ENCODE data around the gene ERN1. TPM values are rescaled to one million over a fixed set of nuclear protein-coding genes. Genes with fewer than 3 reads are reported as not detected.

The ERN1 gene
- total RNA-seq, 1 donor from 2014 or later = 16.7 TPM

DNA sequence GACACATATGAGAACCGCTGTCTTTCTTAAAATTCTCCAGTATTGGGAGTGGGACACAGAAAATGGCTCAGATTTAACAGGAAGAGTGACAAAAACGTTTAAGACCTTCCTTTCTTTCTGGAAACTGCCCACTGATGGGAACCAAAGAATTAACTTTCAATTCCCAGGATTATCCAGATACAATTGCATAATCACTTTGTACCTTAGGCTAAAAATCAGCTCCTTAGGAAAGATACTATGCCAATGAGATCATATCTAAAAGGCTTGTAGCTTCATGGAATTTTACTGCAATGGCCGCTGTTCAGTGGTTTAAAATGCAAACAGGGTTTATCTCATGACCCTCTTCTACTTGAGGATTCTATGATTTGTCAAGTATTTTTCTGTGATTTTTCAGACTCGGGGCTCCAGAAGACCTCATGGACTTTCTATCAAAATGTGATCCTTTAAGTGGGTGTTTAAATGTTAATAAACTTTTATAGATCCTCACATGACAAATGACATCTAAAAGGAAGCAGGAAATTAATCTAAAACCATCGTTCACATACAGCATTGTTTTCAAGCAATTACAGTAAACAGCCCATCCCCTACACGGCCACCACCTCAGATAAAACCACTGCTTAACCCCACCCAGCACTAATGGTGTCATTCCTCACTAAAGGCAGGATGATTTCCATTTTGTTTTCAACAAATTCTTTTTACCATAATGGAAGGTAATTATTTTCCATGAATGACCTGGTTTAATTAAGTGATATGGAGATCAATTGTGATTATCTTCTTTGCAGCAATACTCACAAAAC is 31.6 kb upstream of the ERN1 start:
- Mint-ChIP-seq H3K27me3 (ENCODE audit: unreplicated experiment) (peaks cover 3% of the 10 kb centered on the region), H3K4me1 (ENCODE audit: unreplicated experiment) (peaks cover 12% of the 10 kb centered on the region), H3K36me3 (ENCODE audit: low read depth, unreplicated experiment) (peaks cover 4% of the 10 kb centered on the region), H3K4me3 (ENCODE audit: unreplicated experiment) (no peak overlapping the region), H3K27ac (ENCODE audit: unreplicated experiment) (no peak overlapping the region), H3K9me3 (ENCODE audit: unreplicated experiment) (no peaks in the 10 kb centered on the region)
- TF ChIP-seq, protein P1, sequence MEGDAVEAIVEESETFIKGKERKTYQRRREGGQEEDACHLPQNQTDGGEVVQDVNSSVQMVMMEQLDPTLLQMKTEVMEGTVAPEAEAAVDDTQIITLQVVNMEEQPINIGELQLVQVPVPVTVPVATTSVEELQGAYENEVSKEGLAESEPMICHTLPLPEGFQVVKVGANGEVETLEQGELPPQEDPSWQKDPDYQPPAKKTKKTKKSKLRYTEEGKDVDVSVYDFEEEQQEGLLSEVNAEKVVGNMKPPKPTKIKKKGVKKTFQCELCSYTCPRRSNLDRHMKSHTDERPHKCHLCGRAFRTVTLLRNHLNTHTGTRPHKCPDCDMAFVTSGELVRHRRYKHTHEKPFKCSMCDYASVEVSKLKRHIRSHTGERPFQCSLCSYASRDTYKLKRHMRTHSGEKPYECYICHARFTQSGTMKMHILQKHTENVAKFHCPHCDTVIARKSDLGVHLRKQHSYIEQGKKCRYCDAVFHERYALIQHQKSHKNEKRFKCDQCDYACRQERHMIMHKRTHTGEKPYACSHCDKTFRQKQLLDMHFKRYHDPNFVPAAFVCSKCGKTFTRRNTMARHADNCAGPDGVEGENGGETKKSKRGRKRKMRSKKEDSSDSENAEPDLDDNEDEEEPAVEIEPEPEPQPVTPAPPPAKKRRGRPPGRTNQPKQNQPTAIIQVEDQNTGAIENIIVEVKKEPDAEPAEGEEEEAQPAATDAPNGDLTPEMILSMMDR (IDR thresholded peaks at IDR 0.05; ENCODE audit: unreplicated experiment) = no peak
- no peak for DNase-seq (ENCODE audit: low spot score)

GRCh38 chr17:64160378-64160777 is 30.4 kb upstream of the ERN1 start:
- peaks cover 24% of the 10 kb centered on the region for H3K4me1 Mint-ChIP-seq (ENCODE audit: unreplicated experiment)
- H3K9me3 Mint-ChIP-seq (ENCODE audit: unreplicated experiment) = no peaks in the 10 kb centered on the region
- peaks cover 4% of the 10 kb centered on the region for H3K27me3 Mint-ChIP-seq (ENCODE audit: unreplicated experiment)
- no peak overlapping the region for H3K4me3 Mint-ChIP-seq (ENCODE audit: unreplicated experiment)
- H3K36me3 Mint-ChIP-seq (ENCODE audit: low read depth, unreplicated experiment) = no peaks in the 10 kb centered on the region
- H3K27ac Mint-ChIP-seq (ENCODE audit: unreplicated experiment) = no peak overlapping the region
- TF ChIP-seq, protein P1 (IDR thresholded peaks at IDR 0.05; ENCODE audit: unreplicated experiment) = no peak
- no peak for DNase-seq (ENCODE audit: low spot score)

GRCh38 chr17:64158831-64159590 is 29.1 kb upstream of the ERN1 start:
- Mint-ChIP-seq H3K4me1 (ENCODE audit: unreplicated experiment) (peaks cover 37% of the 10 kb centered on the region), H3K27me3 (ENCODE audit: unreplicated experiment) (peaks cover 5% of the 10 kb centered on the region), H3K4me3 (ENCODE audit: unreplicated experiment) (no peak overlapping the region), H3K36me3 (ENCODE audit: low read depth, unreplicated experiment) (peaks cover 7% of the 10 kb centered on the region), H3K27ac (ENCODE audit: unreplicated experiment) (no peak overlapping the region), H3K9me3 (ENCODE audit: unreplicated experiment) (no peaks in the 10 kb centered on the region)
- TF ChIP-seq, protein P1 (IDR thresholded peaks at IDR 0.05; ENCODE audit: unreplicated experiment) = no peak
- no peak for DNase-seq (ENCODE audit: low spot score)

DNA sequence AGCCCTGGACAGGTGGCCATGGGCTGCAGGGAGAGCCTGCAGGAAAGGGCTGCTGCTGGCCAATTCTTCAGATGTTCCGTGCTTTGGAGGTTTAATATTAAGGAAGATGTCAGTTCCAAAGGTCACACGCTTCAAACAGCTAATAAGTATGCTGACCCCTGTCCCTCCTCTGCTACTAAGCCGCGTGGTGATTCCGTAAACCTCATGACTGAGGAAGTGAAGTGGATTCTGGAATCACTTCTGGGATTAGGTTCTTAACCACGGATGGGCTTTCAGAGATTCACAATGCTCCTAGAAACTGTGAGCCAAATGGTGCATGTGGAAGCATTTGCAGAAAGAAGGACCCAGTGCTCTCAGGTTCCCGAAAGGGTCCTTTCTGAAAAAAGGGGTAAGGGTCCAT is 28.5 kb upstream of the ERN1 start:
- Mint-ChIP-seq H3K27ac (ENCODE audit: unreplicated experiment) (no peak overlapping the region), H3K36me3 (ENCODE audit: low read depth, unreplicated experiment) (peaks cover 7% of the 10 kb centered on the region), H3K9me3 (ENCODE audit: unreplicated experiment) (no peaks in the 10 kb centered on the region), H3K4me3 (ENCODE audit: unreplicated experiment) (no peak overlapping the region), H3K27me3 (ENCODE audit: unreplicated experiment) (peaks cover 5% of the 10 kb centered on the region), H3K4me1 (ENCODE audit: unreplicated experiment) (peaks cover 37% of the 10 kb centered on the region)
- TF ChIP-seq, protein P1 (IDR thresholded peaks at IDR 0.05; ENCODE audit: unreplicated experiment) = no peak
- no peak for DNase-seq (ENCODE audit: low spot score)

Data from endothelial cell (in vitro differentiated cells).